ENCODE data around the gene UHRF2. TPM values are rescaled to one million over a fixed set of nuclear protein-coding genes. Genes with fewer than 3 reads are reported as not detected.

The UHRF2 gene
- total RNA-seq, 1 donor from 2014 or later = 55.5 TPM

DNA sequence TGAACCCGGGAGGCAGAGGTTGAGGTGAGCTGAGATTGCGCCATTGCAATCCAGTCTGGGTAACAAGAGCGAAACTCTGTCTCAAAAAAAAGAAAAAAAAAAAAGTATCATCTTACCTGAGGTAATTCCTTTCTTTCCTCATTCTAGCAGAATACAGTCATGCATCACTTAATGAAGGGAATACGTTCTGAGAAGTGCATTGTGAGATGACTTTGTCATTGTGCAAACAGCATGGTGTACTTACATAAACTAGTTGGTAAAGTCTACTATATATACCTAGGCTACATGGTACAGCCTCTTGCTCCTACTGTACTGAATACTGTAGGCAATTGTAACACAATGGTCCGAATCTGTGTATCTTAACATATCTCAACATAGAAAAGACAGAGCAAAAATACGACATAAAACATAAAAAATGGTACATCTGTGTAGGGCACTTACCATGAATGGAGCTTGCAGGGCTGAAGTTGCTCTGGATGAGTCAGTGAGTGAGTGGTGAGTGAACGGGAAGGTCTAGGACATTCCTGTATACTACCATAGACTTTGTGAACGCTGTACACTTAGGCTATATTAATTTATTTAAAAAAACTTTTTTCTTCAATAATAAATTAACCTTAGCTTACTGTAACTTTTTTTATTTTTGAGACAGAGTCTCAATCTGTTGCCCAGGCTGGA lies 132.2 kb downstream of the UHRF2 start:
- H3K4me3 Mint-ChIP-seq (ENCODE audit: unreplicated experiment) = no peak overlapping the region
- TF ChIP-seq, protein P1, sequence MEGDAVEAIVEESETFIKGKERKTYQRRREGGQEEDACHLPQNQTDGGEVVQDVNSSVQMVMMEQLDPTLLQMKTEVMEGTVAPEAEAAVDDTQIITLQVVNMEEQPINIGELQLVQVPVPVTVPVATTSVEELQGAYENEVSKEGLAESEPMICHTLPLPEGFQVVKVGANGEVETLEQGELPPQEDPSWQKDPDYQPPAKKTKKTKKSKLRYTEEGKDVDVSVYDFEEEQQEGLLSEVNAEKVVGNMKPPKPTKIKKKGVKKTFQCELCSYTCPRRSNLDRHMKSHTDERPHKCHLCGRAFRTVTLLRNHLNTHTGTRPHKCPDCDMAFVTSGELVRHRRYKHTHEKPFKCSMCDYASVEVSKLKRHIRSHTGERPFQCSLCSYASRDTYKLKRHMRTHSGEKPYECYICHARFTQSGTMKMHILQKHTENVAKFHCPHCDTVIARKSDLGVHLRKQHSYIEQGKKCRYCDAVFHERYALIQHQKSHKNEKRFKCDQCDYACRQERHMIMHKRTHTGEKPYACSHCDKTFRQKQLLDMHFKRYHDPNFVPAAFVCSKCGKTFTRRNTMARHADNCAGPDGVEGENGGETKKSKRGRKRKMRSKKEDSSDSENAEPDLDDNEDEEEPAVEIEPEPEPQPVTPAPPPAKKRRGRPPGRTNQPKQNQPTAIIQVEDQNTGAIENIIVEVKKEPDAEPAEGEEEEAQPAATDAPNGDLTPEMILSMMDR (IDR thresholded peaks at IDR 0.05; ENCODE audit: unreplicated experiment) = no peak
- H3K4me1 Mint-ChIP-seq (ENCODE audit: unreplicated experiment) = no peaks in the 10 kb centered on the region
- no peaks in the 10 kb centered on the region for H3K9me3 Mint-ChIP-seq (ENCODE audit: unreplicated experiment)
- H3K27ac Mint-ChIP-seq (ENCODE audit: unreplicated experiment) = no peak overlapping the region
- H3K27me3 Mint-ChIP-seq (ENCODE audit: unreplicated experiment) = no peaks in the 10 kb centered on the region
- DNase-seq (ENCODE audit: low spot score) = no peak
- H3K36me3 Mint-ChIP-seq (ENCODE audit: low read depth, unreplicated experiment) = peaks cover 6% of the 10 kb centered on the region

DNA sequence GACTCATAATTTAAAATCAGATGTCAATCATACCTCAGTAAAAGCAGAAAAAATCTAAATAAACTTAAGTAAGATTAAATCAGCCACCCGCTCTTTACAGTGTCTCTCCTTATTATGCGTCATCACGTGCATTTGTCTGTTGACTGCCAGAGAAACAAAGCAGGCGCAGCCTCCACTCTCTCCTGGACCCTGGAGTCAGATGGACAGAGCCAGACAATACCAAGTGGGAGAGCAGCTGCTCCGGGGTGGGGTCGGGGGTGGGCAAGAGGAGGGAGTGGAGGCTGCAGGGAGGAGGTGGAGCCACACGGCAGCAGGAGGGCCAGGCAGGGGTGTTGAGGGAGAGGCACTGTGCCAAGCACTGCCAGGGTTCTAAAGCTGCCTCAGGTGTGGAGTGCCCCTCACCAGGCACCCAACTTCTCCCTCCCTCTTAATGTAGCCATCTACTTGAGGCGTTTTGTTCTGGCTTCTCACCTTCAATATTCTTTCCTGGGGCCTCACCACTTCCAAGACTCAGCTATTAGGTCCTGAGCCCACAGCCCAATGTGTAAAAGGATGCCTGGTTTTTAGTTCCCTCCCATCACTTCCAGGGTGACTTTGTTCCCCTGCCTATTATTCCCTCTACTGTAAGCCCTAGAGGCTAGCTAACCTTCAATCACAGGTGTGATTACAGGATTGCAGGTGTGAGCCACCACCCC lies 136.3 kb downstream of the UHRF2 start:
- DNase-seq (ENCODE audit: low spot score) = no peak
- Mint-ChIP-seq H3K27ac (ENCODE audit: unreplicated experiment) (no peak overlapping the region), H3K27me3 (ENCODE audit: unreplicated experiment) (peaks cover 3% of the 10 kb centered on the region), H3K9me3 (ENCODE audit: unreplicated experiment) (no peaks in the 10 kb centered on the region), H3K4me3 (ENCODE audit: unreplicated experiment) (no peak overlapping the region), H3K36me3 (ENCODE audit: low read depth, unreplicated experiment) (peaks cover 9% of the 10 kb centered on the region), H3K4me1 (ENCODE audit: unreplicated experiment) (peaks cover 14% of the 10 kb centered on the region)
- TF ChIP-seq, protein P1 (IDR thresholded peaks at IDR 0.05; ENCODE audit: unreplicated experiment) = no peak

DNA sequence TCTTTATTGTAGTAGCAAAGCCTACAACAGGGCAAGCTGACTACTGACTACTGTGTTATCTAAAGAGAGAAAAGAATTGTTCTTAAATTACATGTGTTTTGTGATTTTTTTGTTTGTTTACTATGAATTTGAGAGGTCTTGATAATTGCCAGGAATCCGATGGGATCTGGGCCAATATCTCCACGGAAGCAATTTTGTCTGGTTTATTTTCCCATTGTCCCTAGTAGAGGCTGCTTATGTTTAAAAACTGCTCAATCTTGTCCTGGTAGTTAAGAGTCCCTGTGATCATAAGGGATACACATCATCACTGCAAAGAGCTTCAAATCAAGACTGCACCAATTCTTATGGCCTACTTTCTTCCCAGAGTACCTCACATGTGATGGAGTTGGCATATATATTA lies 138.1 kb downstream of the UHRF2 start:
- Mint-ChIP-seq H3K27ac (ENCODE audit: unreplicated experiment) (no peak overlapping the region), H3K9me3 (ENCODE audit: unreplicated experiment) (no peaks in the 10 kb centered on the region), H3K27me3 (ENCODE audit: unreplicated experiment) (peaks cover 3% of the 10 kb centered on the region), H3K4me1 (ENCODE audit: unreplicated experiment) (peaks cover 14% of the 10 kb centered on the region), H3K4me3 (ENCODE audit: unreplicated experiment) (no peak overlapping the region), H3K36me3 (ENCODE audit: low read depth, unreplicated experiment) (peaks cover 9% of the 10 kb centered on the region)
- no peak for DNase-seq (ENCODE audit: low spot score)
- TF ChIP-seq, protein P1 (IDR thresholded peaks at IDR 0.05; ENCODE audit: unreplicated experiment) = no peak

DNA sequence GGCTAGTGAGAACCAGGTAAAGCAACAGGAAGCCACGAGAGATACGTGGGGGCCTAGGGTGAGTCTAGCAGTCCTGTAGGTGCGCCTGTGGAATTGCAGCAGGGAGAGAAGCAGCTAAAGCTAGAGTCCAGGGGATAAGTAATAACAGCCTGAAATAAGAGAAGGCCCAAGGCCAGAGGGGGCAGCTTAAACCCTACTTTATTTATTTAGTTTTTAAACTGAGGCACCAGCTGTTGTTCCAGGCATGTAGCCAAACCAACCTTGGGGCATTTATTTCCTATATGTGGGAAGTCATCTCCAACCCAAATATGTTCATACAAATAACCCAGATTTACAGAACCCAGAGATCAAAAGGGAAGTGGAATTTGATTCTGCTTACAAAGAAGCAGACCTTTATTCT lies 139.0 kb downstream of the UHRF2 start:
- H3K4me1 Mint-ChIP-seq (ENCODE audit: unreplicated experiment) = peaks cover 14% of the 10 kb centered on the region
- H3K4me3 Mint-ChIP-seq (ENCODE audit: unreplicated experiment) = no peak overlapping the region
- DNase-seq (ENCODE audit: low spot score) = no peak
- H3K9me3 Mint-ChIP-seq (ENCODE audit: unreplicated experiment) = no peaks in the 10 kb centered on the region
- TF ChIP-seq, protein P1 (IDR thresholded peaks at IDR 0.05; ENCODE audit: unreplicated experiment) = no peak
- peaks cover 9% of the 10 kb centered on the region for H3K36me3 Mint-ChIP-seq (ENCODE audit: low read depth, unreplicated experiment)
- peaks cover 3% of the 10 kb centered on the region for H3K27me3 Mint-ChIP-seq (ENCODE audit: unreplicated experiment)
- no peak overlapping the region for H3K27ac Mint-ChIP-seq (ENCODE audit: unreplicated experiment)

DNA sequence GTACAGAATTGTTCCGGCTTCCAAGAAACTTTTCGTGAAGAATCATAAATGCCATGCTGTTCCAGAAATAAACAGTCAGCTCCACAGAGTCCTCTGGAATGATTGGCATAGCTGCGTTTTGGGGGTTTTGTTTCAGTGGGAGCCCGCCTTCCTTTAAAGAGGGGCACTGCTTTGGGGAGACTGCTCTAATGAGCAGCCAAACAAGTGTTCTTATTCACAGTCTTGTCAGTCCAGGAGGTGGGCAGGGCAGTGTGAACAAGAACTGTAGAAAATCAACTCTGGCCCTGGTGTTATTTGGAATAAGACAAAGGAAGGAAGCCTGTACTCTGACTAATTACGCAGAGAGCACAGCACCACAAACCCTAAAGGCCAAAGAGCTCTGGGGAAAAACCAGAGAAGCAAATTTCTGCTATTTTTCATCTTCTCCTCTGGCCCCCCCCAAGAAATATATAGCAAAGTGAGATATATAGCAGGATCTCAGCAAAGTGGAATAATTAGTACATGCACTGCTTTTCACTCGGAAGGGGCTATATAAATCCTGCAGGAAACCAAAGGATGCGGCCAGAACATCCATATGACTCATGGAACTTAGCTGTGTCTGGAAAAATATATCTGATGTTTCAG lies 139.6 kb downstream of the UHRF2 start:
- no peak overlapping the region for H3K4me3 Mint-ChIP-seq (ENCODE audit: unreplicated experiment)
- no peak overlapping the region for H3K27ac Mint-ChIP-seq (ENCODE audit: unreplicated experiment)
- H3K9me3 Mint-ChIP-seq (ENCODE audit: unreplicated experiment) = no peaks in the 10 kb centered on the region
- H3K4me1 Mint-ChIP-seq (ENCODE audit: unreplicated experiment) = peaks cover 15% of the 10 kb centered on the region
- TF ChIP-seq, protein P1 (IDR thresholded peaks at IDR 0.05; ENCODE audit: unreplicated experiment) = no peak
- H3K27me3 Mint-ChIP-seq (ENCODE audit: unreplicated experiment) = peaks cover 3% of the 10 kb centered on the region
- H3K36me3 Mint-ChIP-seq (ENCODE audit: low read depth, unreplicated experiment) = peaks cover 11% of the 10 kb centered on the region
- DNase-seq (ENCODE audit: low spot score) = no peak

Measured in endothelial cell (in vitro differentiated cells).